NCI-H82 treated with DMSO at 0.1 percent for 48 hours (cell line): ENCODE results near the gene ACOX2.

Experiments
- DNase-seq: peaks from one replicate; lab custom pipeline; 2025; ENCODE audit not compliant: unreplicated experiment; lab: John Stamatoyannopoulos, UW

Gene ACOX2

GRCh38 chr3:58474967-58475578, 61.9 kb downstream of the ACOX2 start:
- no peak for DNase-seq

- peak; percentile 100 for DNase-seq
Observed at GRCh38 chr3:58474348-58474911, 62.6 kb downstream of the ACOX2 start.

GRCh38 chr3:58473275-58473674, 63.7 kb downstream of the ACOX2 start:
- DNase-seq = no peak

DNA sequence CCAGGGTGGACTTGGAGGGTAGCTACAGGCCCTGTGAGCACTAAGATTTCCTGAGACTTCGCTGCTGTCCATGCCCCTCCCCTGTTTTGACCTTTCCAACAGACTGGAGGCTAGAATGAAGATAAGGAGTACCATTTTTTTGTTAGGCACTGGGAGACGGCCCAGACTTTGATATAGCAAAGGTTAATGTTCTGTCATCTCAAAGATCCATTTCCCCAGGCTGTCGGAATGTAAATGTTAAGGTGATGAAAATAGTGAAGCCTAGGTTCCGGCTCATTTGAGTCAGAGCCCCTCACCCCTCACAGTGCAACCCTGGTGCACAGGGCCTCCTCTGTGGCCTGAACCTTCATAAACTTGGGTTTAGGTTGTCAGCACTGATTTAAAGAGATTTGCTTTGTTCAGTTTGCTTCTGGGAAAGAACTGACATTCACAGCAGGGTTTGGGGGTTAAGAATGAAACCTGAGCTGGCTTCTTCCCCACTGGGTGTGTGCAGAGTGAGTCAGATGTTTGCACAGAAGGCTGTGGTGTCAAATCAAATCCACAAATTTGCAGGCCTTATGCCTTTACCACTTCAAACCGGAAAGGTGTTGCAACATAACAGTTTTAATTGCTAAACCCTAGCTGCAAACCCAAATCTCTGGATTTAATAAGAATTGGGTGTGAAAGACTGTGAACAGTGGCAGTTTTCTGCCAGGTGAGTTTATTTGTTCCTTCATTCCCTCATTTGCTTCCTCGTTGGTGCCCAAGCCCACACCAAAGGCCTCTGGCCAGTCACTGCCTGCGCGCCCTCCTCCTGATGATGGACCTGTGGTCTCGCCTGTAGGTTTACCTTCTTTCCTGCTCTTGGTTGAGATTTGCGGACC, 65.7 kb downstream of the ACOX2 start:
- DNase-seq = peak; percentile 43

GRCh38 chr3:58470363-58471024, 66.5 kb downstream of the ACOX2 start:
- no peak for DNase-seq

GRCh38 chr3:58469096-58469495, 67.9 kb downstream of the ACOX2 start:
- DNase-seq = peak; percentile 78

GRCh38 chr3:58466899-58467563, 70.0 kb downstream of the ACOX2 start:
- no peak for DNase-seq

DNA sequence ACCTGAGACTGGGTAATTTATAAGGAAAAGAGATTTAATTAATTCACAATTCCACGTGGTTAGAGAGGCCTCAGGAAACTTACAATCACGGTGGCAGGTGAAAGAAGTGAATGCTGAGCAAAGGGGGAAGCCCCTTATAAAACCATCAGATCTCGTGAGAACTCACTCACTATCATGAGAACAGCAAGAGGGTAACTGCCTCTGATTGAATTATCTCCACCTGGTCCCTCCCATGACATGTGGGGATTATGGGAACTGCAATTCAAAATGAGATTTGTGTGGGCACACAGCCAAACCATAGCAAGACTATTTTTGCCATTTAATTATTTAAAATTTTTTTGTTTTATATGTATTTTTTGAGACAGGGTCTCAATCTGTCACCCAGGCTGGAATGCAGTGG, 72.1 kb downstream of the ACOX2 start:
- DNase-seq = peak; percentile 36

GRCh38 chr3:58463942-58464271, 73.1 kb downstream of the ACOX2 start:
- no peak for DNase-seq

GRCh38 chr3:58463181-58463941, 73.6 kb downstream of the ACOX2 start:
- peak; percentile 63 for DNase-seq

- no peak for DNase-seq
Observed at GRCh38 chr3:58462829-58463180, 74.2 kb downstream of the ACOX2 start.

GRCh38 chr3:58459160-58459559, 77.8 kb downstream of the ACOX2 start:
- DNase-seq = no peak
